ENCODE results near the gene SLC35F3. TPM values are rescaled to one million over a fixed set of nuclear protein-coding genes. Genes with fewer than 3 reads are reported as not detected.

Gene SLC35F3
- polyA plus RNA-seq, 1 donor = 0.55 TPM

DNA sequence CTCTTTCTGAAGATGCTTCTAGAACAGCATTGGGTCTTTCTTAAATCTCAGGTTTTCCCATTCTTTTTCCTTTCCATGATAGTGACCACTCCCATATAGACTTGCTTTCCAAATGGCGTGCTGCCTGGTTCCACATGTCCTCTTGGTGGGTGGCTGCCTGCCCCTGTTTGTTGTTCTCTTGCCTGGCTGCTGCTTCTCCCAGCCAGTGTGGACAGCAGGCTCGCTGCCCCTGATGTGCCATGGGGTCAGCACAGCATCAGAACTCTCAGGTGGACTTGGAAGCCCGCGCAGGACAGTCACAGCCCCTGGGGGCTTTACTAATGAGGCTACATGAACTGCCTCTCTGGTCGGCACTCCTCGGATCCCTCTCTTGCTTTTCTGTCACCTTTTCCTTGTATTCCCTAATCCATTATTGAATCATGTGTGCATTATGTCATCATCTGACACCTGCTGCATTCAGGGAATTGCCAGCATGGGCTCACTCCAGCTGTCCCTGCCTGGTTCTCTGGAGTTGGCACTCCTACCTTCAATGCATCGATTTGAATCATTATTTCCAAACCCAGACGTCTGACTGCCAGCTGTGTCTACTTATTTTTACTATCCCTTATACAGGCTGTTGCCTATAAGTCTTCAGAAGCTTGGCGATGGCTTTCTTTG lies 368.3 kb downstream of the SLC35F3 start:
- Histone ChIP-seq H3K4me3 (ENCODE audit: low read length) (no peak overlapping the region), H3K27me3 (ENCODE audit: control insufficient read depth, insufficient read depth, low read length) (no peaks in the 10 kb centered on the region), H3K27ac (ENCODE audit: low read length) (no peak overlapping the region), H3K4me1 (ENCODE audit: control insufficient read depth, insufficient read depth, low read length) (no peaks in the 10 kb centered on the region), H3K9me3 (ENCODE audit: control insufficient read depth, low read depth, low read length) (peaks cover 4% of the 10 kb centered on the region), H3K36me3 (ENCODE audit: control insufficient read depth, insufficient read depth, low read length) (no peaks in the 10 kb centered on the region)
- WGBS (ENCODE audit: insufficient coverage, low lambda C conversion rate) = 90% methylated on average over 4 of the region's 9 CpGs
- DNase-seq = no peak

- Histone ChIP-seq H3K4me3 (ENCODE audit: low read length) (no peak overlapping the region), H3K4me1 (ENCODE audit: control insufficient read depth, insufficient read depth, low read length) (no peaks in the 10 kb centered on the region), H3K27me3 (ENCODE audit: control insufficient read depth, insufficient read depth, low read length) (no peaks in the 10 kb centered on the region), H3K36me3 (ENCODE audit: control insufficient read depth, insufficient read depth, low read length) (no peaks in the 10 kb centered on the region), H3K27ac (ENCODE audit: low read length) (no peak overlapping the region), H3K9me3 (ENCODE audit: control insufficient read depth, low read depth, low read length) (no peaks in the 10 kb centered on the region)
- 80% methylated on average over 3 of the region's 6 CpGs for WGBS (ENCODE audit: insufficient coverage, low lambda C conversion rate)
- DNase-seq = no peak
Measured at GRCh38 chr1:234273981-234274380, 369.5 kb downstream of the SLC35F3 start.

DNA sequence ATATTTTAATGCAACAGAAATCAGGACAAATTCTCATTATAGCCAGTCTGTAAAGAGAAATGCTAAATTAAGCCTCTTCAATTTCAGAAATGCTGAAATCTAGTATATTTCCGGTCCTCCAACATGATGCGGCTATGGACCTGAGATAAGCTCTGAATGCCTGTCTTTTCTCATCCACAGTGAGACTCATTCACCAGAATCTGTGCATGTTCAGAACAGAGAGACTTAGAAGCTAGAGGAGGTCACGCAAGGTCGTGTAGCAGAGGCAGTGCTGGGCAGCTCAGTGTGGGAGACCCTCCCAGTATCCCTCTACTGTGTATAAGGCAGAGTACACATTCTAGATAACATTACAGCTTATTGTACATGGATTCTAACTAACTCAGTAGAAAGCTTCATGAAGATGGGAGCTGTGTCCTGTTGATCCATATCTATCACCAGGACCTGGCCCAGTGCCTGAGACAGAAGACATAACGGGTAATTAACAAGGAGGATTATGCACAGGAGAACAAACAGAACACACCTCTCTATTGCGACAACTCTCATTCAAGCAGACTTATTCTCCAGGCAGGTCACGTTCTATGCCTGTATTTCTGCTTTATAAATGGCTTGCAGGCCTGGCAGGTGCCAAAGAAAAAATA lies 371.8 kb downstream of the SLC35F3 start:
- Histone ChIP-seq H3K4me1 (ENCODE audit: control insufficient read depth, insufficient read depth, low read length) (no peaks in the 10 kb centered on the region), H3K36me3 (ENCODE audit: control insufficient read depth, insufficient read depth, low read length) (no peaks in the 10 kb centered on the region), H3K4me3 (ENCODE audit: low read length) (no peak overlapping the region), H3K27ac (ENCODE audit: low read length) (no peak overlapping the region), H3K9me3 (ENCODE audit: control insufficient read depth, low read depth, low read length) (no peaks in the 10 kb centered on the region), H3K27me3 (ENCODE audit: control insufficient read depth, insufficient read depth, low read length) (peaks cover 3% of the 10 kb centered on the region)
- no peak for DNase-seq
- 76% methylated on average over 3 of the region's 7 CpGs for WGBS (ENCODE audit: insufficient coverage, low lambda C conversion rate)

- H3K27me3 ChIP-seq (ENCODE audit: control insufficient read depth, insufficient read depth, low read length) = peaks cover 3% of the 10 kb centered on the region
- WGBS (ENCODE audit: insufficient coverage, low lambda C conversion rate) = 71% methylated on average over 4 of the region's 8 CpGs
- no peaks in the 10 kb centered on the region for H3K36me3 ChIP-seq (ENCODE audit: control insufficient read depth, insufficient read depth, low read length)
- H3K4me1 ChIP-seq (ENCODE audit: control insufficient read depth, insufficient read depth, low read length) = no peaks in the 10 kb centered on the region
- no peak for DNase-seq
- no peak overlapping the region for H3K27ac ChIP-seq (ENCODE audit: low read length)
- H3K9me3 ChIP-seq (ENCODE audit: control insufficient read depth, low read depth, low read length) = no peaks in the 10 kb centered on the region
- H3K4me3 ChIP-seq (ENCODE audit: low read length) = no peak overlapping the region
Measured at GRCh38 chr1:234277161-234277868, 372.8 kb downstream of the SLC35F3 start.

DNA sequence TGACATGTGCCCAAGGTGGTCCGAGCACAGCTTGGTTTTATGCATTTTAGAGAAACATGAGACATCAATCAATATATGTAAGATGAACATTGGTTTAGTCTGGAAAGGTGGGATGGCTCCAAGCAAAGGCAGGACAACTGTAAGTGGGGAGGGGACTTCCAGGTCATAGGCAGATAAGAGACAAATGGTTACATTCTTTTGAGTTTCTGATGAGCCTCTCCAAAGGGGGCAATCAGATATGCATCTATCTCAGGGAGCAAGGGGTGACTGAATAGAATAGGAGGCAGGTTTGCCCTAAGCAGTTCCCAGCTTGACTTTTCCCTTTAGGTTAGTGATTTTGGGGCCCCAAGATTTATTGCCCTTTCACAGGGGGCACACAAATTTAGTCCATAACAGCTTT lies 374.5 kb downstream of the SLC35F3 start:
- Histone ChIP-seq H3K9me3 (ENCODE audit: control insufficient read depth, low read depth, low read length) (no peaks in the 10 kb centered on the region), H3K27ac (ENCODE audit: low read length) (no peak overlapping the region), H3K27me3 (ENCODE audit: control insufficient read depth, insufficient read depth, low read length) (peaks cover 3% of the 10 kb centered on the region), H3K4me1 (ENCODE audit: control insufficient read depth, insufficient read depth, low read length) (no peaks in the 10 kb centered on the region), H3K4me3 (ENCODE audit: low read length) (no peak overlapping the region), H3K36me3 (ENCODE audit: control insufficient read depth, insufficient read depth, low read length) (no peaks in the 10 kb centered on the region)
- no peak for DNase-seq
- no CpG with 5 or more reads among the region's 1 CpG for WGBS (ENCODE audit: insufficient coverage, low lambda C conversion rate)

GRCh38 chr1:234280500-234280899 lies 376.0 kb downstream of the SLC35F3 start:
- no peak overlapping the region for H3K27ac ChIP-seq (ENCODE audit: low read length)
- H3K36me3 ChIP-seq (ENCODE audit: control insufficient read depth, insufficient read depth, low read length) = no peaks in the 10 kb centered on the region
- H3K9me3 ChIP-seq (ENCODE audit: control insufficient read depth, low read depth, low read length) = no peaks in the 10 kb centered on the region
- no peak overlapping the region for H3K4me3 ChIP-seq (ENCODE audit: low read length)
- peaks cover 3% of the 10 kb centered on the region for H3K27me3 ChIP-seq (ENCODE audit: control insufficient read depth, insufficient read depth, low read length)
- no peak for DNase-seq
- H3K4me1 ChIP-seq (ENCODE audit: control insufficient read depth, insufficient read depth, low read length) = no peaks in the 10 kb centered on the region
- 80% methylated on average over 1 of the region's 4 CpGs for WGBS (ENCODE audit: insufficient coverage, low lambda C conversion rate)

DNA sequence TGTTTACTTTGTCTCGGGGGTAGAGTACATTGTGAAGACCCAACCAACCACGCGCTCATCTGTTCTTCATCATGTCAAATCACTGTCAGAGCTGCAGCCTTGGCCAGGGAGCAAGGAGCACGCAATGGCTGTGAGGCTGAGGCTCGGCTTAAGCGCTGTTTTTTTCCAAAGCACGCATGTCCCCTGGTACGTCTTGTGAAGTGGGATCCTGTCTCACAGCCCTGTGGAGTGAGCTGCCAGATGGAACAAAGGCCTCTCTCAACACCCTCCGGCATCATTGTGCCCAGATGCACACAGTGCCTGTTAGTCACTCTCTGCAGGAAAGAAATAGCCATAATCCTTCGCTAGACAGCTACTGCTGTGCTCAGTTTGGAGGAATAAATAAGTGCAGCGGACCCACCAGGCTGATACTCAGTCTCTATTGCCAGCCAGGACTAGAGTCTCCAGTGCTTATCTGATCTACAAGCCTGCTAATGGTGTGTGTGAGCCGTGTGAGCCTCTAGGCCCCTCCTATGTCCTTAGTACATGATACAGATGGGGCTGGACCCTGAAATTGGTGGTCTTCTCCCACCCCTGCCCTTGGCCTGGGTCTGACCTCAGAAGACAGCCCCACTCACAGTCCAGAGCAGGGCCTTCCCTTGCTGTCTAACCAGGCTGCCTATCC lies 377.5 kb downstream of the SLC35F3 start:
- WGBS (ENCODE audit: insufficient coverage, low lambda C conversion rate) = no CpG with 5 or more reads among the region's 12 CpGs
- no peaks in the 10 kb centered on the region for H3K9me3 ChIP-seq (ENCODE audit: control insufficient read depth, low read depth, low read length)
- H3K4me3 ChIP-seq (ENCODE audit: low read length) = no peak overlapping the region
- H3K27ac ChIP-seq (ENCODE audit: low read length) = no peak overlapping the region
- no peak for DNase-seq
- peaks cover 3% of the 10 kb centered on the region for H3K27me3 ChIP-seq (ENCODE audit: control insufficient read depth, insufficient read depth, low read length)
- H3K4me1 ChIP-seq (ENCODE audit: control insufficient read depth, insufficient read depth, low read length) = no peaks in the 10 kb centered on the region
- no peaks in the 10 kb centered on the region for H3K36me3 ChIP-seq (ENCODE audit: control insufficient read depth, insufficient read depth, low read length)

GRCh38 chr1:234286206-234286605 lies 381.7 kb downstream of the SLC35F3 start:
- no peak for DNase-seq
- H3K27me3 ChIP-seq (ENCODE audit: control insufficient read depth, insufficient read depth, low read length) = no peaks in the 10 kb centered on the region
- H3K27ac ChIP-seq (ENCODE audit: low read length) = no peak overlapping the region
- H3K36me3 ChIP-seq (ENCODE audit: control insufficient read depth, insufficient read depth, low read length) = no peaks in the 10 kb centered on the region
- 100% methylated on average over 1 of the region's 4 CpGs for WGBS (ENCODE audit: insufficient coverage, low lambda C conversion rate)
- H3K9me3 ChIP-seq (ENCODE audit: control insufficient read depth, low read depth, low read length) = no peaks in the 10 kb centered on the region
- no peaks in the 10 kb centered on the region for H3K4me1 ChIP-seq (ENCODE audit: control insufficient read depth, insufficient read depth, low read length)
- no peak overlapping the region for H3K4me3 ChIP-seq (ENCODE audit: low read length)

DNA sequence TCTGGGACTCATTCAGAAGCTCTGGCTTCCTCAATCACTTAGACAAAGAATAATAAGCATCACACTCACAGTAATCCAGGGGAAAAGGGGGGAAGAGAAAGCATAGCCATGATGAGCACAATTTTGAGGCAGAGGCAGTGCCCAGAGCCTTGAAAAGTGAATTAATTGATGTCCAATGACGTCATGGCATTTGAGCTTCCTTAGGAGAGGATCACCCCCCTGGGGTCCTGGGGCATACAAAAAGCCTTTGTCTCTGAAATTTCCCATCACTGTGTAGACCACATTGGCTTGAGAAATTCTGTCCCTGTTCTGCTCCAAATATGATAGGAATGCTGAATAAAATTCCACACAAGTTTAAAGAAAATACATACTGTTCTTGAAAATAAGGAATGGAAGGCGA lies 384.5 kb downstream of the SLC35F3 start:
- Histone ChIP-seq H3K36me3 (ENCODE audit: control insufficient read depth, insufficient read depth, low read length) (no peaks in the 10 kb centered on the region), H3K27me3 (ENCODE audit: control insufficient read depth, insufficient read depth, low read length) (no peaks in the 10 kb centered on the region), H3K27ac (ENCODE audit: low read length) (no peak overlapping the region), H3K4me3 (ENCODE audit: low read length) (no peak overlapping the region), H3K9me3 (ENCODE audit: control insufficient read depth, low read depth, low read length) (no peaks in the 10 kb centered on the region), H3K4me1 (ENCODE audit: control insufficient read depth, insufficient read depth, low read length) (no peaks in the 10 kb centered on the region)
- no peak for DNase-seq
- WGBS (ENCODE audit: insufficient coverage, low lambda C conversion rate) = no CpG with 5 or more reads among the region's 2 CpGs

DNA sequence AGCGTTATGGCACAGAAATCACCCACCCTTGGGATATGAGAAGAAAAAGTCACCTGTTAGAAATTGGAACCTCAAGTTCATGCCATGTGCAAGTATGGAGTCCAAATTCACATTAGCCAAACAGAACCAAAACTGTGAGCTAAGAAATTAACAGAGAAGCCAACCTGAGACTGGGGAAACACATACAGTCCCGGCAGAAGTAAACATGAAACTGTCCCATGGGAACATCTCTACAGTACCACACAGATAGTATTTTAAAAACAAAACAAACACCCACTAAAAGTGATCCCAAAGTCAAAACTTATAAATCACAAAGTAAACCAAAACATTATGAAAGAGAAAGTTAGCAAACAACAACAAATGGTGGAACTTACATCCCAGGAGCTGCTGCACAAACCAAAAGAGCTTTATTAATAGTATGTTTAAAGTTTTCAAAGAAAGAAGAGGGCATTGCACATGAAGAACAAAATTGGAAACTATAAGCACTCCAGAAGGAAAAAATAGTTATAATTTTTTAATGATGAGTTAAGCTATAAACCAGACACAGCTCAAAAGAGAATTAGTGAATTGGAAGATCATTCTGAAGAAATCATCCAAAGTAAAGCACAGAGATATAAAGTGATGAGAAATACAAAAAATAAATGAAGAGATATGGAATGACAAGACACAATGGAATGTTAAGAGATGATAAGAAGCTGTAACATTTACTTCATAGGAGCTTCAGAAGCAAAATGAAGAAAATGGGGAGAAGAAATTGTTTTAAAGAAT lies 385.2 kb downstream of the SLC35F3 start:
- Histone ChIP-seq H3K4me3 (ENCODE audit: low read length) (no peak overlapping the region), H3K27me3 (ENCODE audit: control insufficient read depth, insufficient read depth, low read length) (no peaks in the 10 kb centered on the region), H3K4me1 (ENCODE audit: control insufficient read depth, insufficient read depth, low read length) (no peaks in the 10 kb centered on the region), H3K27ac (ENCODE audit: low read length) (no peak overlapping the region), H3K36me3 (ENCODE audit: control insufficient read depth, insufficient read depth, low read length) (no peaks in the 10 kb centered on the region), H3K9me3 (ENCODE audit: control insufficient read depth, low read depth, low read length) (no peaks in the 10 kb centered on the region)
- WGBS (ENCODE audit: insufficient coverage, low lambda C conversion rate) = 33% methylated on average over 1 of the region's 2 CpGs
- DNase-seq = no peak

Measured in large intestine (tissue), 3 donors.